GM06990 (cell line): Measurements from ENCODE around the gene USB1.
A peak's percentile ranks its signal among the peaks of the same experiment; 100 is the strongest.

Experiments used
- DNase-seq: peaks from one replicate; pipeline ENCODE4 v3.0.0-alpha.2; 2011; ENCODE audit not compliant: insufficient read length; ENCODE audit errors: extremely low read depth
- H3K27me3 ChIP-seq: replicated peaks from 2 replicates; pipeline ENCODE4 v1.6.0; 2011; ENCODE audit warnings: low read length; ENCODE audit not compliant: control insufficient read depth, insufficient read depth
- H3K36me3 ChIP-seq: 2 replicates; pipeline ENCODE4 v1.5.1; 2011; ENCODE audit warnings: low read length; ENCODE audit not compliant: control insufficient read depth, insufficient read depth
- H3K4me3 ChIP-seq: replicated peaks from 2 replicates; pipeline ENCODE4 v1.5.1; 2011; ENCODE audit warnings: low read depth, mild to moderate bottlenecking, control low read depth, low read length
- TF ChIP-seq, protein P1 (sequence below): IDR thresholded peaks from 2 replicates; pipeline ENCODE4 v1.5.1; 2011; ENCODE audit warnings: low read length, control low read depth, mild to moderate bottlenecking, inconsistent platforms; ENCODE audit not compliant: insufficient read depth, poor library complexity, severe bottlenecking

The USB1 gene

DNA sequence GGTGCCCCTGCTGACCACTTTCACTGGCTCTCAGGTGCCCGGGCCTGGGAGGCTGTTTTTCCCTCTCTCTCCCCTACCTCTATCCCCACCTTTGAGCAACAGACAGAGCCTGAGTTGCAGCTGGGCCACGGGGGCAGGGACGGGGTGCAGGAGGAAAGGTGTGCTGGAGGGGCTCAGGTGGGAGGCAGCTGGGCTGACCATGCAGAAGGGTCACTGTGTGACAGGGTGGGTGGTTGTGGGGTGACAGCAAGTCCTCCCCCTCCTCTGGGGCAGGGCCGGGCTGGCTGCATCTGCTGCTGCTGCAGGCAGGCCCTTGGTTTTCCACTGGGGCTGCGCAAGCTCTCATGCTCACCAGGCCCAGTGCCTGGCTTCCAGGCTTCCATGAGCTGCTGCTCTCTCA, 7.3 kb upstream of the USB1 start:
- peaks cover 12% of the 10 kb centered on the region for H3K36me3 ChIP-seq
- DNase-seq: no peak
- TF ChIP-seq, protein P1, sequence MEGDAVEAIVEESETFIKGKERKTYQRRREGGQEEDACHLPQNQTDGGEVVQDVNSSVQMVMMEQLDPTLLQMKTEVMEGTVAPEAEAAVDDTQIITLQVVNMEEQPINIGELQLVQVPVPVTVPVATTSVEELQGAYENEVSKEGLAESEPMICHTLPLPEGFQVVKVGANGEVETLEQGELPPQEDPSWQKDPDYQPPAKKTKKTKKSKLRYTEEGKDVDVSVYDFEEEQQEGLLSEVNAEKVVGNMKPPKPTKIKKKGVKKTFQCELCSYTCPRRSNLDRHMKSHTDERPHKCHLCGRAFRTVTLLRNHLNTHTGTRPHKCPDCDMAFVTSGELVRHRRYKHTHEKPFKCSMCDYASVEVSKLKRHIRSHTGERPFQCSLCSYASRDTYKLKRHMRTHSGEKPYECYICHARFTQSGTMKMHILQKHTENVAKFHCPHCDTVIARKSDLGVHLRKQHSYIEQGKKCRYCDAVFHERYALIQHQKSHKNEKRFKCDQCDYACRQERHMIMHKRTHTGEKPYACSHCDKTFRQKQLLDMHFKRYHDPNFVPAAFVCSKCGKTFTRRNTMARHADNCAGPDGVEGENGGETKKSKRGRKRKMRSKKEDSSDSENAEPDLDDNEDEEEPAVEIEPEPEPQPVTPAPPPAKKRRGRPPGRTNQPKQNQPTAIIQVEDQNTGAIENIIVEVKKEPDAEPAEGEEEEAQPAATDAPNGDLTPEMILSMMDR: no peak
- H3K27me3 ChIP-seq: no peaks in the 10 kb centered on the region
- H3K4me3 ChIP-seq: no peak overlapping the region

DNA sequence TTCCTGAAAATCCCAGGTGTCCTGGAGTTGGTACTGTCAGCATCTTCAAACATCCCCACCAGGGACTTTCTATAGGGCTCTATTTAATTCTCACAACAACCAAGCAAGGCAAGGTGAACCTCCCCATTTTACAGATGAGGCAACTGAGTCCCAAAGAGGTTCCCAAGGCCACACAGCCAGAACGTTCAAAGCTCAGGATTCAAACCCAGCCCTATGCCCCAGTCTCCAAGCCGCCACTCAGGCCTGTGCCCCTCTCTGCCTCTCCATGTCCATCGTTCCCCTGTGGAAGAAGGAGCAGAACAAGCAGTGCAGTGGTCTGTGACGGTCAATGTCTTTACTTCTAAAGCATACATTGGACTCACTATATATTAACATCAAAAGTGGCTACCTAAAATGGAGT, 6.8 kb upstream of the USB1 start:
- H3K4me3 ChIP-seq: no peak overlapping the region
- H3K36me3 ChIP-seq: peaks cover 12% of the 10 kb centered on the region
- H3K27me3 ChIP-seq: no peaks in the 10 kb centered on the region
- no peak for DNase-seq
- TF ChIP-seq, protein P1: no peak

DNA sequence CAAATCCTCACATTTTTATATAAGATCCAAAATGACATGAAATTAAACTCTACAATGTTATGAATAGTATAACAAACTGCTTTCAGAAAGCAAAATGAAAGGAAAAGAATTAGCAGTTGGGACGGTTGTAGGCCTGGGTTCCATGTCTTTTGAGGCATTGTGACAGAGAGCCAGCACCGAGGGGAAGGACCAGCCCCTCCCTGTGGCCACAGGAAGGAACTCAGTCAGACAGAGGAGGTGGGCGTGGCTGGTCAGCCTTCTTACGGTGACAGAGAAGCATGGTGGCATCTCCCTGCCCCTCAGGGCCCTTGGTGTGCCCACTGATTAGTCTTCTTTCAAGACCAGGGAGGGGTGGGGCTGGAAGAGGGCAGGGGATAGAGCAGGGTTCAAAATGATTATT, 6.4 kb upstream of the USB1 start:
- Histone ChIP-seq H3K36me3 (peaks cover 12% of the 10 kb centered on the region), H3K4me3 (no peak overlapping the region), H3K27me3 (no peaks in the 10 kb centered on the region)
- DNase-seq: no peak
- TF ChIP-seq, protein P1: peak; percentile 56

DNA sequence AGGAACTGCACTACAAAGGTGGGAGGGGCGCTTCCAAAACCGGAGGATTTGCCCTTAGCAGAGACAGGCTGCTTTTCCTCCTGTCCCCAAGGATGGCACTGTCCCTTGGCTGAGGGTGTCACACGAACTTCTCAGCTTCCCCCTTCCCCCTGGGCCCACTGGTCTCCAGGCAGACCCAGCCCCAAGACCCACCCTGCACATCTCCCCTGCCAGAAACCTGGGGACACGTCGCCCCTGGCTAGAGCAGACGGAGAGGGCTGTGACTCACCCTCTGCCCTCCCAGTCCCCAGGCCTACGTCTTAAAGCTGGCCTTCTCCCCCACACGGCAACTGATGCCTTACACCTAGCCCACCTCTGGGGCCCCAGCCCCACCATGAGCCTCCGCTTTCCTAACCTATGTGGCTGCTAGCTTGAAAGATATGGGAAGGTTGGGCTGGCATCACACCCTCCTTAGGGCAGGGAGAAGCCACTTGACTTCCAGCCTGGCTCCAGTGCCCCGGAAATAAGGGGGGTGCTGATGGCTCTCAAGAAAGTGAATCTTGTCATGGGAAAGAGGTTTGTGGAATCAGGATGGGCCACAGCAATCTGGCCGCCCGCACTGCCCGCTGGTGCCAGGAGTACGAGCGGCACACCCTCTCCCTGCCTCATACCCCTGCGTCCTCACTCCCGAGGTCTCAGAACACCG, 5.3 kb upstream of the USB1 start:
- H3K4me3 ChIP-seq: no peak overlapping the region
- no peaks in the 10 kb centered on the region for H3K27me3 ChIP-seq
- peaks cover 12% of the 10 kb centered on the region for H3K36me3 ChIP-seq
- TF ChIP-seq, protein P1: no peak
- DNase-seq: no peak

DNA sequence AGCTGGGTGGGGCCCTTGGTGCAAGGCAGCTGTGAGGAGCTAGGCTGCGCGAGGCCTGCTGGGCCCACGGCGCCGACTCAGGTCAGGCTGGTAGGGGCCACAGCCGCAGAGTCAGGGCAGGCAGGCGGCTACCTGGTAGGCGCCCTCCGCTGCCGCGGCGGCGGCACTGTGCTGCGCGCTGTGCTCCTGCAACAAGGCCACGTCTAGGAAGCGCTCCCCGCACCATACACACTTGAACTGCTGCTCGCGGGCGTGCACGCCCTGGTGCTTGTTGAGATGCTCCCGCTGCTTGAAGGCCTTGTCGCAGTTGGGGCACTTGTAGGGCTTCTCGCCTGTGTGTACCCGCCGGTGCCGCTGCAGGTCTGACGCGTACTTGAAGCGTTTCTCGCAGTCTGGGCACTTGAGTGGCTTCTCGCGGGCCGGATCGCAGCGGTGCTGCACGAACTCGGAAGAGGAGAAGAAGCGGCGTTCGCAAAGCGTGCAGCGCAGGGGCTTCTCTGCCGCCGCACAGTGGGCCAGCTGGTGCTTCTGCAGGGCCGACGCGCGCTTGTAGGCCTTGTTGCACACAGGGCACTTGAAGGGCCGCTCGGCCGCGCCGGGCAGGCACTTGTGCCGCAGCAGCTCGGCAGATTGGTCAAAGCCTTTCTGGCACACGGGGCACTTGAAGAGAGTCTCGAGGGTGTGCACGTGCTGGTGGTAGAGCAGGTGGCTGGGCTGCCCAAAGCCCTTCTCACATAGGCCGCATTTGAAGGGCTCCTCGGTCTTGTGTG, 4.6 kb upstream of the USB1 start:
- Histone ChIP-seq H3K27me3 (no peaks in the 10 kb centered on the region), H3K36me3 (peaks cover 12% of the 10 kb centered on the region), H3K4me3 (no peak overlapping the region)
- no peak for DNase-seq
- TF ChIP-seq, protein P1: no peak
